Liver (tissue), 9 donors: ENCODE data around the gene MACROH2A2. TPM values are rescaled to one million over a fixed set of nuclear protein-coding genes. Genes with fewer than 3 reads are reported as not detected.

Experiments used
- DNase-seq: peaks from one replicate; pipeline ENCODE4 v3.0.0-alpha.2; 2017; ENCODE audit warnings: low spot score
- H3K27ac ChIP-seq, 2 donors: one replicate each; pipeline ENCODE4 v1.7.0; 2013; ENCODE audit warnings: inconsistent platforms in 2 of 2, low read length in 2 of 2, control low read depth in 1 of 2, low read depth in 1 of 2, mild to moderate bottlenecking in 1 of 2
- H3K27me3 ChIP-seq, 4 donors: one replicate each; pipeline versions ENCODE4 v1.6.1 to v1.7.0; 2013; ENCODE audit warnings: low read length in 3 of 4, inconsistent platforms in 1 of 4, mild to moderate bottlenecking in 1 of 4, moderate library complexity in 1 of 4; ENCODE audit not compliant: control insufficient read depth in 4 of 4, insufficient read depth in 4 of 4
- H3K36me3 ChIP-seq, 4 donors: one replicate each; pipeline versions ENCODE4 v1.6.1 to v1.7.0; 2013; ENCODE audit warnings: low read length in 3 of 4, mild to moderate bottlenecking in 3 of 4, low read depth in 1 of 4, moderate library complexity in 1 of 4; ENCODE audit not compliant: control insufficient read depth in 4 of 4, insufficient read depth in 3 of 4
- H3K4me1 ChIP-seq, 4 donors: one replicate each; pipeline versions ENCODE4 v1.6.1 to v1.7.0; 2013; ENCODE audit warnings: low read length in 3 of 4, mild to moderate bottlenecking in 3 of 4, moderate library complexity in 1 of 4; ENCODE audit not compliant: control insufficient read depth in 4 of 4, insufficient read depth in 4 of 4
- H3K4me3 ChIP-seq, 3 donors: one replicate each; pipeline versions ENCODE4 v1.6.1 to v1.7.0; 2013; ENCODE audit warnings: low read length in 3 of 3, control low read depth in 1 of 3, low read depth in 1 of 3, mild to moderate bottlenecking in 1 of 3
- H3K9ac ChIP-seq, 2 donors: one replicate each; pipeline ENCODE4 v1.7.0; 2013; ENCODE audit warnings: low read length in 2 of 2, mild to moderate bottlenecking in 2 of 2, moderate library complexity in 2 of 2, control low read depth in 1 of 2, low read depth in 1 of 2
- H3K9me3 ChIP-seq, 4 donors: one replicate each; pipeline versions ENCODE4 v1.6.1 to v1.7.0; 2013; ENCODE audit warnings: low read length in 3 of 4; ENCODE audit not compliant: control insufficient read depth in 4 of 4
- EGR1 ChIP-seq, 2 donors: IDR thresholded peaks; 2 replicates each; pipeline ENCODE4 v1.6.1; 2016 to 2018; ENCODE audit warnings: antibody characterized with exemption in 2 of 2, low read depth in 2 of 2
- FOXA1 ChIP-seq: IDR thresholded peaks from 2 replicates; pipeline ENCODE4 v1.6.1; 2016; ENCODE audit warnings: antibody characterized with exemption
- FOXA2 ChIP-seq: IDR thresholded peaks from 2 replicates; pipeline ENCODE4 v1.6.1; 2016; ENCODE audit warnings: antibody characterized with exemption
- GABPA ChIP-seq, 2 donors: IDR thresholded peaks in 1 of 2; conservative IDR thresholded peaks in 1 of 2; 2 replicates each; pipeline ENCODE4 v1.6.1; 2016; ENCODE audit warnings: antibody characterized with exemption in 2 of 2, mild to moderate bottlenecking in 1 of 2, moderate library complexity in 1 of 2
- HNF4A ChIP-seq, 2 donors: conservative IDR thresholded peaks; 2 replicates each; pipeline ENCODE4 v1.6.1; 2016; ENCODE audit warnings: antibody characterized with exemption in 2 of 2, mild to moderate bottlenecking in 2 of 2
- HNF4G ChIP-seq: IDR thresholded peaks from 2 replicates; pipeline ENCODE4 v1.6.1; 2016; ENCODE audit warnings: antibody characterized with exemption
- JUND ChIP-seq, 2 donors: IDR thresholded peaks; 2 replicates each; pipeline ENCODE4 v1.6.1; 2016; ENCODE audit warnings: antibody characterized with exemption in 2 of 2
- MAX ChIP-seq: IDR thresholded peaks from 2 replicates; pipeline ENCODE4 v1.6.1; 2016; ENCODE audit warnings: antibody characterized with exemption
- NR2F2 ChIP-seq: IDR thresholded peaks from 2 replicates; pipeline ENCODE4 v1.6.1; 2016; ENCODE audit warnings: antibody characterized with exemption
- RAD21 ChIP-seq, 2 donors: IDR thresholded peaks; 2 replicates each; pipeline ENCODE4 v1.6.1; 2016; ENCODE audit warnings: antibody characterized with exemption in 2 of 2, mild to moderate bottlenecking in 2 of 2
- RXRA ChIP-seq, 2 donors: IDR thresholded peaks; 2 replicates each; pipeline ENCODE4 v1.6.1; 2017 to 2018; ENCODE audit warnings: antibody characterized with exemption in 2 of 2, mild to moderate bottlenecking in 1 of 2
- SP1 ChIP-seq: IDR thresholded peaks from 2 replicates; pipeline ENCODE4 v1.6.1; 2018; ENCODE audit warnings: antibody characterized with exemption, mild to moderate bottlenecking
- TAF1 ChIP-seq: conservative IDR thresholded peaks from 2 replicates; pipeline ENCODE4 v1.6.1; 2016; ENCODE audit warnings: antibody characterized with exemption, mild to moderate bottlenecking
- YY1 ChIP-seq: IDR thresholded peaks from 2 replicates; pipeline ENCODE4 v1.6.1; 2016; ENCODE audit warnings: antibody characterized with exemption, mild to moderate bottlenecking
- ZBTB33 ChIP-seq: IDR thresholded peaks from 2 replicates; pipeline ENCODE4 v1.6.1; 2016; ENCODE audit warnings: antibody characterized with exemption
- WGBS: extraction: QIAGEN DNeasy Blood & Tissue Kit; methylation state at CpG from one replicate; pipeline ENCODE4 v1.1.7; 2013; 5-methylcytosine and 5-hydroxymethylcytosine counted together
- polyA plus RNA-seq, 2 donors: library from polyadenylated mRNA; stranded (reverse) in 1 of 2; unstranded in 1 of 2; fragments of 200-250 nt in 1 of 2; fragments of >200 nt in 1 of 2; fragmentation: Nextera tagmentation in 1 of 2; extraction: Ambion mirVana in 1 of 2; gene quantifications; one replicate each; pipeline versions ENCODE4 v1.2.1 to v1.2.3, GENCODE V29; 2013 to 2015
- total RNA-seq, 2 donors: library from RNA; depleted of rRNA; stranded (reverse); fragments of >200 nt; gene quantifications; one replicate each; pipeline ENCODE4 v1.2.3, GENCODE V29; 2014
- TF ChIP-seq, protein P1 (sequence below): IDR thresholded peaks from 2 replicates; pipeline ENCODE4 v1.6.1; 2016; ENCODE audit warnings: antibody characterized with exemption
- TF ChIP-seq, protein P2 (sequence below): IDR thresholded peaks from 2 replicates; pipeline ENCODE4 v1.6.1; 2016; ENCODE audit warnings: antibody characterized with exemption, mild to moderate bottlenecking
- TF ChIP-seq, protein P3 (sequence below): fragments of 150-350 bp; IDR thresholded peaks from 2 replicates; pipeline ENCODE4 v1.5.1; 2017; ENCODE audit warnings: improper control_type of control experiment, low read depth, low read length; ENCODE audit not compliant: missing input control
- donor health status: healthy.
- donor health status: healthy.
- donor health status: healthy.
- donor health status: healthy.
- donor health status: healthy.

Gene MACROH2A2
- total and polyA plus RNA-seq, 4 donors = 1.2 to 7.2 (median 3.4) TPM

DNA sequence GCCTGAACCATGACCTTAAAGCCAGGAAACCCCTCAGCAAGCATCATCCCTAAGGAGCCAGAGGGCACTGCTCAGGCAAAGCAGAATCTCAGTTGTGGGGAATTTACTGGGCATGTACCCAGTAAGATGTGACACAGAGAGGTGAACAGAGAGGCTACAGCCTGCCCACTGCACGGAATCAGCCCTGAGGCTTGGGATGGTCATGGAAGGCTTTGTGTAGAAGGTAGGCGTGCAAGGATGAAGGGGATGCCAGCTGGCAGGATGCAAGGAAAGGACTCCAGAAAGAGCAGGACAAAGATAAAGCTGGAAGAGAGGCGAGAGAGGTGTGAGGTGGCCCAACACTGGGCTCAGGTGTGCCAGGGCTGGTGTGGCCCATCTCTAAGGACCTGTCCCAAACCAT is 82.4 kb downstream of the MACROH2A2 start:
- Histone ChIP-seq H3K4me1 (peaks cover 2 to 20% (median 10%) of the 10 kb centered on the region in 4 donors), H3K9ac (no peak overlapping the region), H3K27ac (no peak overlapping the region), H3K36me3 (peaks cover 0 to 6% (median 2%) of the 10 kb centered on the region in 4 donors), H3K27me3 (no peaks in the 10 kb centered on the region), H3K9me3 (no peaks in the 10 kb centered on the region), H3K4me3 (no peak overlapping the region)
- no peak for DNase-seq
- TF ChIP-seq EGR1 (IDR thresholded peaks at IDR 0.05; ENCODE audit: low read depth in 2 of 2) (no peak), JUND (IDR thresholded peaks at IDR 0.05) (no peak), MAX (no peak), NR2F2 (no peak), YY1 (no peak), RAD21 (IDR thresholded peaks at IDR 0.05) (no peak), HNF4A (conservative IDR thresholded peaks at IDR 0.05) (no peak), FOXA1 (no peak), RXRA (IDR thresholded peaks at IDR 0.05) (no peak), SP1 (no peak), HNF4G (no peak), ZBTB33 (no peak), FOXA2 (no peak), GABPA (IDR thresholded peaks at IDR 0.05 in 1 of 2, conservative IDR thresholded peaks at IDR 0.05 in 1 of 2) (no peak), TAF1 (no peak)
- TF ChIP-seq, protein P1, sequence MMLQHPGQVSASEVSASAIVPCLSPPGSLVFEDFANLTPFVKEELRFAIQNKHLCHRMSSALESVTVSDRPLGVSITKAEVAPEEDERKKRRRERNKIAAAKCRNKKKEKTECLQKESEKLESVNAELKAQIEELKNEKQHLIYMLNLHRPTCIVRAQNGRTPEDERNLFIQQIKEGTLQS = no peak
- TF ChIP-seq, protein P2, sequence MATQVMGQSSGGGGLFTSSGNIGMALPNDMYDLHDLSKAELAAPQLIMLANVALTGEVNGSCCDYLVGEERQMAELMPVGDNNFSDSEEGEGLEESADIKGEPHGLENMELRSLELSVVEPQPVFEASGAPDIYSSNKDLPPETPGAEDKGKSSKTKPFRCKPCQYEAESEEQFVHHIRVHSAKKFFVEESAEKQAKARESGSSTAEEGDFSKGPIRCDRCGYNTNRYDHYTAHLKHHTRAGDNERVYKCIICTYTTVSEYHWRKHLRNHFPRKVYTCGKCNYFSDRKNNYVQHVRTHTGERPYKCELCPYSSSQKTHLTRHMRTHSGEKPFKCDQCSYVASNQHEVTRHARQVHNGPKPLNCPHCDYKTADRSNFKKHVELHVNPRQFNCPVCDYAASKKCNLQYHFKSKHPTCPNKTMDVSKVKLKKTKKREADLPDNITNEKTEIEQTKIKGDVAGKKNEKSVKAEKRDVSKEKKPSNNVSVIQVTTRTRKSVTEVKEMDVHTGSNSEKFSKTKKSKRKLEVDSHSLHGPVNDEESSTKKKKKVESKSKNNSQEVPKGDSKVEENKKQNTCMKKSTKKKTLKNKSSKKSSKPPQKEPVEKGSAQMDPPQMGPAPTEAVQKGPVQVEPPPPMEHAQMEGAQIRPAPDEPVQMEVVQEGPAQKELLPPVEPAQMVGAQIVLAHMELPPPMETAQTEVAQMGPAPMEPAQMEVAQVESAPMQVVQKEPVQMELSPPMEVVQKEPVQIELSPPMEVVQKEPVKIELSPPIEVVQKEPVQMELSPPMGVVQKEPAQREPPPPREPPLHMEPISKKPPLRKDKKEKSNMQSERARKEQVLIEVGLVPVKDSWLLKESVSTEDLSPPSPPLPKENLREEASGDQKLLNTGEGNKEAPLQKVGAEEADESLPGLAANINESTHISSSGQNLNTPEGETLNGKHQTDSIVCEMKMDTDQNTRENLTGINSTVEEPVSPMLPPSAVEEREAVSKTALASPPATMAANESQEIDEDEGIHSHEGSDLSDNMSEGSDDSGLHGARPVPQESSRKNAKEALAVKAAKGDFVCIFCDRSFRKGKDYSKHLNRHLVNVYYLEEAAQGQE = no peak
- TF ChIP-seq, protein P3, sequence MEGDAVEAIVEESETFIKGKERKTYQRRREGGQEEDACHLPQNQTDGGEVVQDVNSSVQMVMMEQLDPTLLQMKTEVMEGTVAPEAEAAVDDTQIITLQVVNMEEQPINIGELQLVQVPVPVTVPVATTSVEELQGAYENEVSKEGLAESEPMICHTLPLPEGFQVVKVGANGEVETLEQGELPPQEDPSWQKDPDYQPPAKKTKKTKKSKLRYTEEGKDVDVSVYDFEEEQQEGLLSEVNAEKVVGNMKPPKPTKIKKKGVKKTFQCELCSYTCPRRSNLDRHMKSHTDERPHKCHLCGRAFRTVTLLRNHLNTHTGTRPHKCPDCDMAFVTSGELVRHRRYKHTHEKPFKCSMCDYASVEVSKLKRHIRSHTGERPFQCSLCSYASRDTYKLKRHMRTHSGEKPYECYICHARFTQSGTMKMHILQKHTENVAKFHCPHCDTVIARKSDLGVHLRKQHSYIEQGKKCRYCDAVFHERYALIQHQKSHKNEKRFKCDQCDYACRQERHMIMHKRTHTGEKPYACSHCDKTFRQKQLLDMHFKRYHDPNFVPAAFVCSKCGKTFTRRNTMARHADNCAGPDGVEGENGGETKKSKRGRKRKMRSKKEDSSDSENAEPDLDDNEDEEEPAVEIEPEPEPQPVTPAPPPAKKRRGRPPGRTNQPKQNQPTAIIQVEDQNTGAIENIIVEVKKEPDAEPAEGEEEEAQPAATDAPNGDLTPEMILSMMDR = no peak
- 94% methylated on average over 3 of the region's 3 CpGs for WGBS
